Activated CD8-positive, alpha-beta T cell treated with anti-CD3 and anti-CD28 coated beads for 36 hours (primary cell): ENCODE data around the gene TAPT1. TPM values are rescaled to one million over a fixed set of nuclear protein-coding genes. Genes with fewer than 3 reads are reported as not detected.
A peak's percentile ranks its signal among the peaks of the same experiment; 100 is the strongest.
"Not testable (repeated sequence)": the region's sequence is repeated elsewhere in the genome, so short reads cannot be mapped to it uniquely, and the experiment has no call there.

ENCODE experiments used
- ATAC-seq: fragments of 200-7000 bp; cut with Tn5 transposase; one replicate; pipeline ENCODE4 v1.10.0; 2021; ENCODE audit warnings: mild to moderate bottlenecking, moderate library complexity
- CTCF ChIA-PET: fragments of 350-600 bp; sonication (Branson Sonifier 250); formaldehyde crosslinking; loops from one replicate; lab custom pipeline; 2021; ENCODE audit warnings: antibody characterized with exemption; lab: Charles Lee
- POLR2A ChIA-PET: fragments of 350-600 bp; sonication (Branson Sonifier 250); formaldehyde crosslinking; loops from one replicate; lab custom pipeline; 2021; ENCODE audit warnings: antibody characterized with exemption; lab: Charles Lee
- DNase-seq: peaks from one replicate; pipeline ENCODE4 v3.0.0-alpha.2; 2020
- H3K27ac Mint-ChIP-seq: one replicate; pipeline ENCODE4 v1.8.0; 2021; ENCODE audit warnings: mild to moderate bottlenecking, mixed read lengths
- H3K27me3 Mint-ChIP-seq: one replicate; pipeline ENCODE4 v1.8.0; 2021; ENCODE audit warnings: mixed read lengths
- H3K36me3 Mint-ChIP-seq: one replicate; pipeline ENCODE4 v1.8.0; 2021; ENCODE audit warnings: low read depth, mixed read lengths
- H3K4me1 Mint-ChIP-seq: one replicate; pipeline ENCODE4 v1.8.0; 2021; ENCODE audit warnings: low read depth, mixed read lengths
- H3K4me3 Mint-ChIP-seq: one replicate; pipeline ENCODE4 v1.8.0; 2021; ENCODE audit warnings: mild to moderate bottlenecking, moderate library complexity, mixed read lengths
- H3K9me3 Mint-ChIP-seq: one replicate; pipeline ENCODE4 v1.8.0; 2021; ENCODE audit warnings: mixed read lengths
- CTCF ChIP-seq: fragments of 200-600 bp; IDR thresholded peaks from one replicate; pipeline ENCODE4 v1.8.0; 2022; ENCODE audit warnings: antibody characterized with exemption, mild to moderate bottlenecking
- intact Hi-C: fragments of 100-400 bp; cut with micrococcal nuclease; formaldehyde crosslinking; loops from one replicate; pipeline ENCODE4 v1.10.0; 2022
- total RNA-seq, 2 experiments: library from RNA; stranded (reverse); gene quantifications; one replicate each; pipeline ENCODE4 v1.2.3, GENCODE V29; 2021

TAPT1 gene
- total RNA-seq: 10 to 100 TPM; 34.2 to 35.5 TPM

DNA sequence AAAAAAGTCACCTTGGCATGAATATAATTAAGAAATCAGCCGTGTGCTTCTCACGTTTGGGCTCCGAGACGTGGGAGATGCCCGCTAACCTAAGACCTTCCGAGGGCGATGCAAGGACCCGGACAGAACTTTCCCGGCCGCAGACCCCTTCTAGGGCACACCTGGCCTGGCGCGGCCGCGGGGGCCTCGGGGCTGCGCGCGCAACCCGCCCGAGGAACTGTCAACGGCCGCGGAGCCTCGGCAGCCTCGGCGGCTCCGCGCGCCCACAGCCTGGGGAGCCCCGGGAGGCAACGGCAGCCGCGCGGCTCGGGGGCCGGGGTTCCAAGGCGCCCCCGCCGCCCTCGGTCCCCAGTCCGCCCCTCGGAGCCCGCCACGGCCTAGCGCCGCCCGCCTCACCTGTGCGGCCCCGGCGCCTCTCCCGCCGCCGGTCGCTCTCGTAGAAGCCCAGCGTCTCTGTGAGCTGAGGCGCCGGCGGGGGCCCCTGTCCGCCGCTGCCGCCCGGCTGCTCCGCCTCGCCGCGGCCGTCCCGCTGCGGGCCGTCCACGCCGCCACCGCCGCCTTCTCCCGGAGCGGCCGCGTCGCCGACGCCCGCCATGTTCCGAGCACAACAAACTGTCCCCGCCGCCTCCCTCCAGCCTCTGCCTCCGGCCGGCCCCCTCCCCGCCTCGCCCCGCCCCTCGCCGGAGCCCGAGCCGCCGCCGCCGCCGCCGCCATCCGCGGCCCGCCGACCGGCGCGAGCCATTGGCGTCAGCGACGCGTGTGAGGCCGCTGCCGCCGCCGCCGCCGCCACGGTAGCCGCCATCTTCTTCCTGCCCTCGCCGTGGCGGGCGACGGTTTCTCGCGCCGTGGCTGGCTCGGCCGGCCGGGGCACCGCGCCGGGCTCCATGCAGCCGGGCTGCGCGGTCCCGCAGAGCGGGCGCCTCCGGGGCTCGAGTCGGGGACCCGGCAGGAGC, at the start of gene TAPT1:
Gene TAPT1, minus strand, starts transcription at position 609 of the 953 bp plus-strand sequence. Its CDS starts 14 bp downstream, at position 595.
- peaks cover 22% of the 10 kb centered on the region for H3K36me3 Mint-ChIP-seq

DNA sequence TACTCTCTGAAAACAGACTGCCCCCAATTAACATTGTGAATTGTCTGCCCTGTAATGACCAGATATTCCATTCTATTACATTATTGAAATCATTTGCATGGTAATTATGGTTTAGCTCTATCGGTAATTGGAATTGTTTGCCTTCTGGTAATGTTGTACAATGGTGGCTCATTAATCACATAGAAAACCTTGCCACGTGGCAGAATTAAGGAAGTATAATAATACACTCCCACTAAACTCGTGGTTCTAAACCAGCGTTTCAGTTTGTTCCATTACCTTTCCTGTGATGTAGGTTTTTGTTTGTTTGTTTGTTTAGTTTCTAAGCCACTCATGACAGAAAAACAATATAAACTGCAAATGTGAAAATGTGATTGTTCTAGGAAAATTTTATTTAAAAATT, 45.1 kb upstream of the TAPT1 start:
- no peak for ATAC-seq
- H3K9me3 Mint-ChIP-seq: peaks cover 3% of the 10 kb centered on the region

More for the DNA sequence above, at the start of gene TAPT1:
- Mint-ChIP-seq H3K27ac (peak within 1 kb of the TSS; percentile 98), H3K27me3 (no peaks in the 10 kb centered on the region), H3K4me1 (peaks cover 61% of the 10 kb centered on the region), H3K4me3 (peak within 1 kb of the TSS; percentile 91), H3K9me3 (no peaks in the 10 kb centered on the region)
- intact Hi-C loops: no loop called here
- ChIA-PET CTCF (interaction anchor here (1.5 to 3.1 kb wide), 4 partner anchors 9 to 38 kb away, joined by 3 to 12 read pairs (median 5); no protein-coding TSS in a partner anchor), POLR2A (interaction anchor here (0.8 to 1.6 kb wide), 4 partner anchors 9 to 33 kb away, joined by 3 to 7 read pairs (median 4); no protein-coding TSS in a partner anchor)
- DNase-seq (peak; percentile 80), ATAC-seq (peak; percentile 82)
- TF ChIP-seq CTCF: no peak

DNA sequence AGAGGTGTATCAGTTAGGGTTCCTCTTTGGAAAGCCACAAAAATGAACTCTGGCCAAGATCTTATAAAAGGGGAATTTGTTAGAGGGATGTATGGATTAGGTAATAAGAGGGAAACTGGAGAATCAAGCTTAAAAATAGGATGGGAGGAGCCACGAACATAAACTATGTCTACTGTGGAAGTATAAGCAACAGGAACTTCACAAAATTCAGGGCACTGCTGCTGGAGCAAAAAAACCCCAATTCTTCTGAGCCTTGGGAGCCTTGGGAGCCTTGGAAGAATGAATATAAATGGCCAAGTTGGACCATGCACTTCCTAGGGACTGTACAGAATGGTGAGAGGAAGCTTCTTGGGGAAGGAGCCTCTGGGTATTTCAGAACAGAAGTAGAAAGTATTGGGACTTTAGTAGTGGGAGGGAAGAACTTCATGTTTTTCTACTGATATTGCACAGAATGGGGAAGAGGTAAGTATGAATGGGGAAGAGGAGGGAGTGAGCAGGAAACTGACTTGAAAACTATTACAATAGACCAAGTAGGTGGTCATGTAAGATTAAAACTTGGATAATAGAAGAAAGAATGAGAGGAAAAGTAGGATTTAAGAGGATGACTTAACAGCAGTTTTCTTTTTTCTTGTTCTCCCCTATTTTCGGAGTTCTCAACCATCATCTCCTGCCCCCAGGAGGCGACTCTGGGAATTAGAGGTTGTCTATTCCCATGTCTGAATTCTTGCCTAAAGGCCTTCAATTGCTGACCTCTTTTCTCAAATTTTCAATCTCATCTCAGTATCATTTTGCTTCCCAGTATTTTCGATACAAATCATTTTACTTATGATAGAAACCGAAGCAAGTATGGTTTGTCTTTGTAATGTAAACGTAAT, 44.4 kb upstream of the TAPT1 start:
- DNase-seq (no peak), ATAC-seq (no peak)
- TF ChIP-seq CTCF: no peak
- Mint-ChIP-seq H3K27me3 (no peaks in the 10 kb centered on the region), H3K36me3 (no peaks in the 10 kb centered on the region), H3K4me1 (peaks cover 6% of the 10 kb centered on the region), H3K4me3 (no peak overlapping the region), H3K9me3 (no peaks in the 10 kb centered on the region), H3K27ac (no peak overlapping the region)
- ChIA-PET CTCF (no interaction called here), POLR2A (no interaction called here)
- intact Hi-C loops: no loop called here

More for the DNA sequence above, 45.1 kb upstream of the TAPT1 start:
- H3K27me3 Mint-ChIP-seq: peaks cover 2% of the 10 kb centered on the region
- H3K4me1 Mint-ChIP-seq: peaks cover 6% of the 10 kb centered on the region
- POLR2A ChIA-PET: no interaction called here
- no peak for TF ChIP-seq CTCF
- H3K36me3 Mint-ChIP-seq: no peaks in the 10 kb centered on the region
- no peak overlapping the region for H3K4me3 Mint-ChIP-seq
- CTCF ChIA-PET: no interaction called here
- intact Hi-C loops: no loop called here
- no peak overlapping the region for H3K27ac Mint-ChIP-seq
- DNase-seq: no peak

- H3K36me3 Mint-ChIP-seq, DNase-seq, H3K4me1 Mint-ChIP-seq, H3K9me3 Mint-ChIP-seq, POLR2A ChIA-PET, H3K4me3 Mint-ChIP-seq, H3K27ac Mint-ChIP-seq, H3K27me3 Mint-ChIP-seq, ATAC-seq: not testable (repeated sequence)
- intact Hi-C loops: loop anchor here (10.0 kb wide), 1 partner anchor 65 kb away; no protein-coding TSS in a partner anchor
- CTCF ChIA-PET: interaction anchor here (1.5 to 2.5 kb wide), 2 partner anchors 18 to 268 kb away, joined by 3 to 6 read pairs; no protein-coding TSS in a partner anchor
These were observed 43.6 kb upstream of the TAPT1 start for GRCh38 chr4:16269742-16270453.
